ENCODE measurements around the gene RGS6.
A peak's percentile ranks its signal among the peaks of the same experiment; 100 is the strongest.

RGS6 gene

DNA sequence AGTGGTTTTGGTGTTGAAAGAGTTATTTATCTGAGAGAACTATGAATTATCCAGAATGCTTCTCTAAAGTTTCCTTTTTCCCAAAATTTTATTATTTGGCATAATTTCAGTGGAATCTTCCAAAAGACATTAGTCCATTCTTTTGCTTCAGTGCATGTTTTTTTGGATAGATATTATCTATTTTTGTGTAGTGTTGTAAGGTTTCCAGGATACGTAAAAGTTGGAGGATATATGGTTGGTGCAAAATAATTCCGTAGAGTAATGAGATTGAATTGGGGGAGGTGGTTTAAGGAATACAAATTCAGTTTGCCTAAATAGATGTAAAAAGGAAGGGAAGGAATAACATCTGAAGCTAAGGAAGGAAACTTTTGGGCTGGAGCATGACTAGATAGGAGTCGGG lies 186.6 kb downstream of the RGS6 start:
- no peak overlapping the region for H3K4me3 ChIP-seq (replicated peaks in 1 of 2; ENCODE audit: low read depth in 2 of 2, low read length in 2 of 2)
- no peak for DNase-seq (ENCODE audit: low read depth in 2 of 2)
- TF ChIP-seq CTCF (IDR thresholded peaks at IDR 0.05; ENCODE audit: low read depth, low read length) = no peak

GRCh38 chr14:72120315-72120714 lies 188.1 kb downstream of the RGS6 start:
- no peak overlapping the region for H3K4me3 ChIP-seq (replicated peaks in 1 of 2; ENCODE audit: low read depth in 2 of 2, low read length in 2 of 2)
- DNase-seq (ENCODE audit: low read depth in 2 of 2) = peak in 1 of 2 donors; percentile 0
- TF ChIP-seq CTCF (IDR thresholded peaks at IDR 0.05; ENCODE audit: low read depth, low read length) = no peak

- no peak overlapping the region for H3K4me3 ChIP-seq (replicated peaks in 1 of 2; ENCODE audit: low read depth in 2 of 2, low read length in 2 of 2)
- no peak for TF ChIP-seq CTCF (IDR thresholded peaks at IDR 0.05; ENCODE audit: low read depth, low read length)
- no peak for DNase-seq (ENCODE audit: low read depth in 2 of 2)
Measured at GRCh38 chr14:72123755-72124154, 191.5 kb downstream of the RGS6 start.

DNA sequence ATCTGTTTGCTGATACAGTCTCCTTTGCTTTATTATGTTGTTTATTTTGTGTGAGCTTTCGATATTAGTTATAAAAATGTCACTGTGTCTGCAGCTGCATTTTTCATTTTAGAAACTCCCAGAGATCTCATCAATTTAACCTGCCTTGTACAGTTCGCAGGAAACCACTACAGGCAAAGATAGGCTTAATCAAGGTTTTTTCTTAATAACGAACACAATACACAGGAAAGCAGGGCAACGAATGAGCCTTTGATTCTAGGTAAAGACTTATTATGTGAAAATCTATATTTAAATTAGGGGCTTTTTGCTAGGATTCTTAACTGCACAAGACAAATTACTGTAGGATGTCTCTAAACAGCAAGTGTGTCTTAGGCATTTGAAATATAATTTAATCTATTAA lies 191.9 kb downstream of the RGS6 start:
- DNase-seq (ENCODE audit: low read depth in 2 of 2) = no peak
- H3K4me3 ChIP-seq (replicated peaks in 1 of 2; ENCODE audit: low read depth in 2 of 2, low read length in 2 of 2) = no peak overlapping the region
- no peak for TF ChIP-seq CTCF (IDR thresholded peaks at IDR 0.05; ENCODE audit: low read depth, low read length)

GRCh38 chr14:72126091-72126490 lies 193.9 kb downstream of the RGS6 start:
- no peak for DNase-seq (ENCODE audit: low read depth in 2 of 2)
- no peak for TF ChIP-seq CTCF (IDR thresholded peaks at IDR 0.05; ENCODE audit: low read depth, low read length)
- H3K4me3 ChIP-seq (replicated peaks in 1 of 2; ENCODE audit: low read depth in 2 of 2, low read length in 2 of 2) = no peak overlapping the region

GRCh38 chr14:72126561-72126960 lies 194.3 kb downstream of the RGS6 start:
- no peak for TF ChIP-seq CTCF (IDR thresholded peaks at IDR 0.05; ENCODE audit: low read depth, low read length)
- H3K4me3 ChIP-seq (replicated peaks in 1 of 2; ENCODE audit: low read depth in 2 of 2, low read length in 2 of 2) = no peak overlapping the region
- no peak for DNase-seq (ENCODE audit: low read depth in 2 of 2)

DNA sequence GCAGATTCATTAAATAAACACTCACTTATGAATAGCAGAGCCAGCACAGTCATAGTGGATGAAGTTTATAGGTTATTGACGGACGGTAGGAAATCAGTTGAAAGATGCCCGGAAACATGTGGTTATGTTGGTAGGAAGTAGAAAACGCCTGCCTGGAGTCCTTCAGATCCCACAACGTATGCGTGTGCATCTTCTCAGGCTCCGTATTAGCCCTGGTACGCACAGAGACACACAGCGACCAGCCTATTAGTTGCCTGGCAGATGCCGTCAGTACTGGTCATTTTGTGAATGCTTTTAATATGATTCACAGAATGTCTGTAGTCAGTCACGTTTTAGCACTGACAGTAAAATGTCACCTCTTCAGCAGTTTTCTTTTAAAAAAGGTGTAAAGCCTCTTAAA lies 196.4 kb downstream of the RGS6 start:
- no peak overlapping the region for H3K4me3 ChIP-seq (replicated peaks in 1 of 2; ENCODE audit: low read depth in 2 of 2, low read length in 2 of 2)
- TF ChIP-seq CTCF (IDR thresholded peaks at IDR 0.05; ENCODE audit: low read depth, low read length) = no peak
- DNase-seq (ENCODE audit: low read depth in 2 of 2) = no peak
